Measurements from ENCODE around the gene TIMP3.

The TIMP3 gene

DNA sequence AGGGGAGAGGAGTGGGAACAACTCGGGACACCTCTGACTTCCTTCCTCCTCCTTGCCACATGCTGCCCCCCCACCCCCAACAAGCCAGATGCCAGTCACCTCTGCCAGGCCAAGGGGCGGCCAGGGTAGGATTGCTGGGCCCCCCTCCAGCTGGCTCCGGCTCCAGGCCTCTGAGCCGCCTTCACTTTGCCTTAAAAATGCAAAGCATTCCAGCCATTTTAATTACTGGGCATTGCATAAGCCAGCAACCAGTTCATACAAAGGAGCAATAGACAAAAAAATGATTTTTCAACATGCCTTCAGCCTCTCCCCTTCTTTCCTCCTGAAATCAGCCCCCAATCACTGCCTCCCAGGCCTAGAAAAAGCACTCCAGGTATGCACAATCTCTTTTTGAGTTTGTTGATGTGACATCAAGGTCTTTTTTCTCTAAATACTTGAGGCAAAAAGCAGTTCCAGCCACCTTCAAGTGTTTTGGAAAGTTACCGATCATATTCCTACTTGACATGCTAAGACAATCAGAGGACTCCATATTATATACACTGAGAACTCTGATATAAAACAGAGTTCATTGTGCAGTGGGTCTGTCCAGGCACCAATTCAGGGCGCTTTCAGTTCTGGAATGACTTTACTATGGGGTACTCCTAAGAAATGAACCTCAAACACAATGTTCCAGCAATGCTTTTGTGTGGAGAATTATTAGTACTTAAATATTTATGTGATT, 12.4 kb upstream of the TIMP3 start:
- DNase-seq: no peak

DNA sequence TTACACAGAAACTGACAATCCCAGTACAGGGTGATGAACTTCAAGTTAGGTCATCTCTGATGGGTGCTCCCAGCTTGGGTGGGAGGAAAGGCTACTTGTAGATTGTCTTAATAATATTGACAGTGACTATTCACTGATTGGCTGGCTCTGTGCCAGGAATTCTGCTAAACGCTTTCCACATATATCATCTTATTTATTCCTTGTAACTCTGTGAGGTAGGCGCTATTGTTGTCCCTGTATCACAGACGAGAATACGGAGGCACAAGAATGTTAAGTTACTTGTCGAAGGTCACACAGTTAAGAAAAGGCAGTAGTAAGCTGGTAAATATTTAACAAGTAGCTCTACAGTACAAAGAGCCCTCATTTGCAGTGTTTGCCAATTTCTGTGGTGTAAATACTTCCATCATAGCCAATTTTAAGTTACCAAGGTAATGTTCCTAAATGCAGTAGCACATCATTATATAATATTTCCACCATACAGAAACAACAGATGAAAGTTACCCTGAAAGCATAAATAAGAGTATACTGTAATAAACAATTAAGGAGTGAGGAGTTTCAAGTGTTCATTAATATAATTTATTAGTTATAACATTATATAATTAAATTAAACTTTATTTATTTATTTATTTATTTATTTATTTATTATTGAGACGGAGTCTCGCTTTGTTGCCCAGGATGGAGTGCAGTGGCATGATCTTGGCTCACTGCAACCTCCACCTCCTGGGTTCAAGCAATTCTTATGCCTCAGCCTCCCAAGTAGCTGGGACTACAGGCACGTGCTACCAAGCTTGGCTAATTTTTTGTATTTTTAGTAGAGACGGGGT, 11.5 kb upstream of the TIMP3 start:
- DNase-seq: no peak

DNA sequence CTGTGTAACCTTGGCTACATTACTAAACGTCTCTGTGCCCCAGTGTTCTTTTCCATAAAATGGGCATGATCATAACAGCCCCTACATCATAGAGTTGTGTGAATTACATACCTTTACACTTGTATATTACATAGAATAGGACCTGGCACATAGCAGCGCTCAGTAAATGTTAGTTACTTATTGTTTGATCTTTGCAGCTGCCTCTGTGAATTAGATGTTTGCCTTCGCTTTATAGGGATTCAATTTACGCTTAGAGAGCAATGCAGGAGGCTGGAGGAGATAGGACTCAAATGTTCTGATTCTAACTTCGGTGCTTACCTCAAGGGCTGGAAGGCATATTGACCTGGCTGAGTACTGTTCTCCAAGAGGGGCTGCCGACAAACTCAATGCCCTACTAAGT, 10.4 kb upstream of the TIMP3 start:
- DNase-seq: no peak

DNA sequence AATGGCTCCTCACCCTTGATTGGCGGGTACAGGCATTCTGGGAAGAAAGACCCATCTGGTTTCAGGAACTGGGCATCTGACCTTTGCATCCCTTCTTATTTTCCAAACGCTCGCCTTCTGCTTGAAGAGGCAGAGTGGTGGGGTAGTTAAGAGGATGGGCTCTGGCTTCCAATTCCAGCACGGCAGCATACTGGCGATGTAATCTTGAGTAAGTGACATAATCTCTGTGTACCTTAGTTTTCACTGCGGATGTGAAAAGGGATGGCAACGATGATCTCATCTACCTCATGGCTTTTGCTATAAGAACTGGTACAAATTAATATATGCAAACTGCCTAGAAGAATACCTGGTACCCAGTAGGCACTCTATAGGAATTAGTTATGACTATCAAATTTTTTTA, 10.0 kb upstream of the TIMP3 start:
- DNase-seq: no peak

DNA sequence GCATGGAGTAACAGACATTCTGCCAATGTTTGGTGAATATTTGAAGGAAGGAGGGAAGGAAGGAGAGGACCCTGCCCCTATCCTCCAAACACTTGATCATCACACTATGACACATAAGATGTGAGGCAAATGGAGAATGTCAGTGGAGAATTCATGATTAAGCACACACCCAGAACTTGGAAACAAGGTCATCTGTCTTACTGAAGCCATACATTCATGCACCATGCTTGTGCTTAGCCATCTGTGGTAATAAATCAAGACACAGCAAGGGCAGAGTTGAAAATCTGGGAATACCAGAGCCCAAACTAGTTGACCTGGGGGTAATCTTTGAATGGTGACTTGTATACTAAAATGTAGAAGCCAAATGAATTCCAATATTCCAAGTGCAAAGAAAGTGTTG, 7.9 kb upstream of the TIMP3 start:
- DNase-seq: no peak

DNA sequence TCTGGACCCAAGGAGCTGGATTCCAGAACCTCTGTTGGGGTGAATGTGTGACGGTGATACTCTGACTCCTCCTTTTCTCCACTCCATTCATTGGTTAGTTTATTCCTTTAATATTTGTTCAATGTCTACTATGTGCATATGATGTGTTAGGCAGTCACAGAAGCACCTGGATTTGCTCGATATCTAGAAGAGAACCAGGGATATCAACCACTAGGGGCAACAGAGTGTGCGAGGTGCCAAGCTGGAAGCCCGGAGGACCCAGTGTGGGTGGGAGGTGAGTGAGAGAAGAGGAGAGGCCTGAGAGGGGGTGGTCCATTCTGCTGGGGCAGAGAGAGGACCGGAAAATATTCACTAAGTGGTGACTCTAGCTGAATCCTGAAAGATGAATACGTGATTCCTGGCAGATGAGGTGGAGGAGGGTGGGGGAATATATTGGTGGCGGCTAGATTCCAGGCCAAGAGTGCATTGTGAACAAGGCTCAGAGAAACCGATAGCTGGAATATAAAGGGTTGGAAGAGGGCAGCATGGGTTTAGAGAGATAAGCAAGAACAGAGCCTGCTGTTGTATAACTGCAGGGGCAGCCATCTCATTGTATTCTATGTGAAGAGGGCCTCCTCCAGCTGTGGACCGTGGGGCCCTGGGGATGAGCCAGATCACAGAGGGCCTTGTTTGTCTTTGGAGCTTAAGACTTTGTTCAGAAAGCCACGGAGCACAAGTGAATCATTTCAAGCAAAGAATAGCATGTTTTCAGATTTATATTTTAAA, 6.9 kb upstream of the TIMP3 start:
- no peak for DNase-seq

DNA sequence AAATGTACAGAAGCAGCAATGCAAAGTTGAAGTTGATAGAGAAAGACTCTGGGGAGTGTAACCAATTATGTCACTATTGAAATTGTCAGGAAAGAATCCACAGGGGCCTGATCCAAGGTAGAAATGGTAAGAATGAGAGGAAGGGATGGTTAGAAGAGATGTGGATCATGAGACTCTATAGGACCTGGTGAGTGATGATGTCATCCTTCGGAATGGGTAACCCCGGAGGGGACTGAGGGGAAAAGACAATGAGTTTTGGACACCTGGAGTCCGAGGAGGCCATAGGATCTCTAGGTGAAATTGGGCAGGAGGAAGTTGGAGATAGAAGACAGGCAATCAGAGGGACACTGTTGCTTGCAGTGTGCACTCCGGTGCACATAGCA, 6.3 kb upstream of the TIMP3 start:
- no peak for DNase-seq

DNA sequence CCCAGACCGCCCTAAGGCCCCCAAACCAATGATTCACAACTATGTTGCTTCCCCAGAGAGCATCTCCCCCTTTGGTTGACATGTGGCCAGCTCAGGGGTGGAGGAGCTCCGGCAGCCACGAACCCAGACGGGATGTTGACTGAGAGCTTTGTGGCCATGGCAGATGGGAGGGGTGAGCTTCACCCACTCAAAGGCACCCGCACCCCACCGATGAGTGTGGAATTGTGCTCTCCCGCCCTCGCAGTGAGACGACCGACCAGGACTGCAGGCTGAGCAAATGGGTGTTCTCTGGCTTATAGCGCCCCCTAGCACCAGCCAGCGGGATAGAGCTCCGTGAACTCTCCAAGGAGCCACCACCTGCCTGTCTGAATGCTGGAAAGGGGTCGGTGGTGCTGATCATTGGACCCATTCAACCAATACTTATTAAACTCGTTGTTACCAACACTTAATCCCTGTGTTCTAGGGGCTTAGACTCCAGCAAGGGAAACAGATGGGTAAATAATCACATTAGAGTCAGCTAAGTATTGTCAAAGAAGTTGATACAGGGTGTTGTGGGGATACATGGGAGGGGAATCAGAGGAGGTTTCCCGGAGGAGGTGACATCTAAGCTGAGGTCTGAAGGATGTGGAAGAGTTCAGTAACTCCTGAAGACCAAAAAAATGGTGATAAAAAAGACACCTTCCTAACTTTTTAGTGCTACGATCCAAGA, 4.5 kb upstream of the TIMP3 start:
- peak; percentile 69 for DNase-seq

DNA sequence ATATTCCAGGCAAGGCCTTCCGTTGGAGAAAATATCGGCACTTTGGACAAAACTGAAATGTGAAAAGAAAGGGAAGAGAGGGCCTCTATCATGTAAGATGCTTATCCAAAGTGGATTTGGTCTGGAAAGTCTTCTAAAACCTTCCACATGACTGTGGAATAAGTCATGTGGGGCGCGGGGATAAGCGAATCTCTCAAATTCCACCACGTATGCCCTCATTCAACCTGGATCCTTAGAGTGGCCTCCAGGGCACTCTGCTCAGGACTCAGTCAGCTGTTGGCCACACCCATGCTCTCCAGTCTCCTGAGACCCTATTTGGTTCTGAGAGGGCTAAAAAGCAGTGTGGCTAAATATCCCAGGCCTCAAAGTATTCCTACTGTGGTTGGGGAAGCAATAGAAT, 2.0 kb upstream of the TIMP3 start:
- no peak for DNase-seq

DNA sequence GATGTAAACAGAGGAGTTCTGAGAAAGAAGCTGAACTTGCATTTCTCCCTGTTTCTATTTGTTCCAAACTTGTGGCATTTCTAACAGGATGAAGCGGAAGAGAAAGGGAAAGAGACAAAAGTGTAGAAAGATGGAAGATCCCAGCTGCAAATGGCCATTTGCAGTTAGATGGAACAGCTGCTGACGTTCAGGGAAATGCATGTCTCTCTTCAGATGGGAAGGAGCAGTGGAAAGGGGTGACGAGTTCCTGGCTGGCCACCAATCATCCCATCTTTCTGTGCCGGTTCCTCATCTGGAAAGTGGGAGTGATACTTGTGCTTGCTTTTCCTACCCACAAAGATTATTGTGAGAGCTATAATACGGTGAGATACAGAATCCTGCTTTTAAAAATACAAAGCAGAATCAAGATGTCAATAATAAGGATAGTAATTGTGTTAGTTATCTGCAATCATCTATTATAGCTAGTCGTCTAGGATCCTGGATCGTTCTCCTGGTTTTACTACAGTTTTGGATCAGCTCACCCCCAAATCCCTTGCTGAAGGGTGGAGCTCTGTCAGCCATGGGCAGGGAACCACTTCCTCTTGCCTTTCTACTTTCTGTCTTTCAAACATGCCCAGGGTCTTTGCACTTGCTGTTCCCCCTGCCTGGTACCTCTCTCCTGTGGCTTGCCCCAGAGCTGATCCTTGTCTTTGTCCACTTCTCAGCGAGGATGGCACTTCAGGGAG, 1.2 kb upstream of the TIMP3 start:
- DNase-seq: no peak

DNA sequence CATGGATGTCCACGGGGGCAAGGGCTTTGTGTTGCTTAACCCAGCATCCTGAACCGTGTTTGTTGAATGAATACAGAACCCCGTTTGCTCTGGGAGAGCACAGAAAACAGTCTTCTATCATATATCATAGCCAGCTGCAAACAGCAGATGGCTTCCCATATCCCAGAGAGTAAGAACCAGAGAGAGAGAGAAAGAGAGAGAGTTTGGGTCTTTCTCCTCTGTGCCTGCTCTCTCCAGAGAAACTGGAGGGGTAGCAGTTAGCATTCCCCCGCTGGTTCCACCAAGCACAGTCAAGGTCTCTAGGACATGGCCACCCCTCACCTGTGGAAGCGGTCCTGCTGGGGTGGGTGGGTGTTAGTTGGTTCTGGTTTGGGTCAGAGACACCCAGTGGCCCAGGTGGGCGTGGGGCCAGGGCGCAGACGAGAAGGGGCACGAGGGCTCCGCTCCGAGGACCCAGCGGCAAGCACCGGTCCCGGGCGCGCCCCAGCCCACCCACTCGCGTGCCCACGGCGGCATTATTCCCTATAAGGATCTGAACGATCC, 440 bp upstream of the TIMP3 start:
- DNase-seq: no peak

DNA sequence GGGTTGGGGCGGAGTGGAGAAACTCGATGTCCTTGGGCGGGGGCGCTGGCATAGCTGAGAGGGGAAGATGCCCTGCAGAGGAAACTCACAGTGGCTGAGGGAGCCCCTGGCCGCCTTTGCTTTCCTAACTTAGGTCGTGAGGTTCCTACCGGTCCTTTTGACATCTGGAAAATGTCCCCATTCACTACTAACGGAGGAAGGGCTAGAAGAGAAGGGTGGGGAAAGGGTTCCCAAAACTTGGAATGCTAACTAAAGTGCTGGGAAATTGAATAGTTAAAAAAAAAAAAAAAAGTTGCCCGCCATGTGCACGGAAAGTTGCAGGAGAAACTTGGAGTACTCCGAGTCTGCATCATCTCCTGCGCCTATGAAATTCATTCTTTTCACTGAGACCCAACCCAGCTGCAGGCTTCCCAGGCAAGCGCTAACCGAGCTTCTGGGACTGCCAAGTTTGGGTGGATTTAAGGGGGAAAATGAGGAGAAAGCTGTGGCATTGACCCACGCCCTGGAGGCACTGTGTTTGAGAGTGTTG, 796 bp downstream of the TIMP3 start:
- DNase-seq: no peak

DNA sequence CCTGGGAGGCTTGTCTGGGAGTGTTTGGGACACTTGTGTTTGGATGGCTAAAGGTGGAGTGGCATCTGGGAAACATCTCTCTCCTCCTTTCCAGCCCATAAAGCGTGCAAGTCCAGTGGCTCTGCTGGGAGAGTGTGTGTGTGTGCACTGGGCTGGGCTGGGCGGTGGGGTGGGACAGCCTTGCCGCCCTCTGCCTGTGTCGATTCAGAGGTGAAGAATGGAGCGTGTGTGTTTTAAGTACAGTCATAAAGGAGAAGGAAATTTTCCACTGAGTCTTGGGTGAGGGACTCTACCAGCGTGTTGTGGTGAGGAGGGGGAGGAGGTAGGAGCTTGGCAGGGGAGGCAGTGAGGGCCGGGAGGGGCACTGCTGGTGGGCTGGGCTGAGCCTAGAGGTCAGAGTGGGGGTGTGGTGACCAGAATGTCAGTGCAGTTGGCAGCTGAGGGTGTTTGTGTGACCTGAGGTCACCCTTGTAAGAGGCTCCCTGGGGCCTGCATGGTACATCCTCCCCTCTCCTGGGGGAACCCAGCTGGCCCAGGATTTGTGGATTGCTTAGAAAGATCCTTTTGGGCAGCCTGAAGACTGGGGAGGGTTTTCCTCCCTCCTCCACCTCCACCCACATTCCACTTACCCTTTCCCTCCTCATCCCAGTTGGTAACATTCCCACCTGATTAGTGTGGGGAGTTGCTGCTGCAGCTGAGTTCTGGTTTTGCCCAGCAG, 1.7 kb downstream of the TIMP3 start:
- DNase-seq: no peak

DNA sequence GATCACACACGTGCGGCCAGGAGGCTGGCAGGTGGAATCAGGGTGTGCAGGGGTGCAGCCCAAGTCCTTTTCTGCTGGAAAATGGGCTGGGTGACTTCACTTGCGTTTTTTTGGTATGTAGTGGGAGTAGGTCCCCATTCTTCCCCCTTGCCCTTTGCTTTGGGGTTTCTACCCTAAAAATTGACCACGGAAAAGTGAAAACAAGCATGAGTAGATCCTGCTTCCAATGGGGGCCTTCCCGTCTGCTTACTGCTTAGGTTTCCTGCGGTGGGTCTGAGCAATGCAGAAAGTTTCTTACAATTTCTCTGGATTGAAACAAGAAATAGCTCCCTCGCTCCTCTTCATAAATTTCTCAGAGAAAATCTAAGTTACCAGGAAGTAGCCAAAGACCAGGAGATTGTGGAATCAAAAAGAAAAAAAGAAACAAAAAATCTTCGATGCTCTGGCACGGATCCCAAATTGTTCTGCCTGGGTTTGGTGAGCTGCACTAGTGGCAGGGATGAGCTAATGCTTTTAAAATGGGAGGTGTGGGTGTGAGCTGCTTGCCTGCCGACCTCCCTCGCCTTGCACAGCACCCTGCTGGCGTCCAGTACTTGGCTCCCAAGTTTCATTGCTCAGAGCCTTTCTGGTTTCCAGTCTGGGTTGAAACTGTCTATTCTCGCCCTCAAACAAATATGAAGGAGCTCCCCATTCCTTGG, 2.4 kb downstream of the TIMP3 start:
- DNase-seq: no peak

DNA sequence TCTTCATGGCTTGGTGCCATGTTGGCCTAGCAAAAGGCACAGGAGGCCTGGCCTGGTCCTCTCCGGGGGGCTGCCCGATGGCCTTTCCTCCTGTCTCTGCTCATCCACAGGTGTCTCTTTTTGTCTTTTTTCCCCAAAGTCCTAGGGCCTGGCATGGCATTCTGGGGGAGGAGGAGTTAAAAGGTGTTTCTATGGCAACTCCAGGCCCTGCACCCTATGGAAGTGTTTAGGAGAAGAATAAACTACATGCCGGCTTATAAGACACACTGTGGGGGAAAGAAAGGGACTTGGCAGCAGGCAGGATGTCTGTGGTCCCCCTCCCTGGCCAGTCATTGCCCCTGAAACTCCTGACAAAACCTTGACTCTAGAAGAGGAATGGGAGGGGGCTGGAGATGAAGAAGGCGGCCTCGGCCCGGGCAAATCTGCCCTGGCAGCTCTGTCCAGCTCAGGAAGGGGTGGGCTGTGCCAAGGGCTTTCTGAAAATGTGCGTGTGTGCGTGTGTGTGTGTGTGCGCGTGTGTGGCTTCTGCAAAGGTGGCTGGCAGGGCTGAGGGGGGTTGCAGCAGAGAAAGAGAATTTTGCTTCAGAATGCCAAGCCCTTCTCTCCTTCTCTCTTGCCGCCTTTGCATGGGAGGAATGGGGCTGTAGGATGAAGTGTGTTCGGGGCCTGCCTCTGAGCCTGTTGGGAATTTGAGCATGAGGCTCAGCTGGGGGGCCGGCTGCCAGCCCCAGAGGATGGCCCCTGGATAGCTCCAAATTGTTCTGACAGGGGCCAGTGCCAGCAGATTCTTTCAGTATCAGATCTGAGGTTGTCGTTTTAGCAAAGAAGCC, 3.2 kb downstream of the TIMP3 start:
- DNase-seq: no peak

DNA sequence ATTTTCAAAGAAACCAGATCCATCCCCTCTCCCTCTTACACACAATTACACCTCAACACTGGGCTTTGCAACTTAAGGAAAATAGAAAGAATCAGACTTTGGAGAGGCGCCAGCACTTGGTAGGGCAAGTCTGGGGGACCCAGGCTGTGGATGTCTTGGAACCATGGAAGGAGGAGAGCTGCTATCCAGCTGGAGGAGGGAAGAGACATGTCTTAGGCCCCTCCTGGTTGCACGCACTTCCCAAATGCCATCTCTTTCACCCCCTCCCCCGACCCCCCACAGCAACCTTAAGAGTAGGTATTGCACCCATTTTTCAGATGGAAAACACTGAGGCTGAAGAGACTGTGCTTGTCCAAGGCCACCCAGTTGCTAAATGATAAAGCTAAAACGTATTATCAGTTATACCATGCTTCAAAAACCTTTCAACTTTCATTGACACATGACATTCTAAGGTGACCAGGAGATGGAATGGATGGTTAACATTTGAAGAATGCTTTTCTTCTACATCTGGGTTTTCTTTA, 3.9 kb downstream of the TIMP3 start:
- no peak for DNase-seq

DNA sequence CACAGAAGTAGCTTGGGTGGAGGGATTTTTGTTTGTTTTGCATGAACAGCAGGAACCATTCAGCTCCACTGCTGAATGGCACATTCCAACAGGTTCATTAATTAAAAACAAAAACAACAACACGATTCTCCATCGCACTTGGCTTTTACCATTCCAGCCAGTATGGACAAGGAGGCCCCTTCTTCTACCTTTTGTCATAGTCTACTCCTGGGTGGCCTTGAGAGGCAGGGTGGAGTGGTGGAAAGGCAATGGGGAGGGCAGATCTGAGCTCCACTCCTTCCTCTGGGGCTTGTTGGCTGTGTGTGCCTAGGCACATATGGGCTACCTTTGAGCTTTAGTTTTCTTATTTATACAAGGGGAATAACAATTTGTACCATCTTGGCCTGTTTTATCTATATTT, 4.8 kb downstream of the TIMP3 start:
- DNase-seq: no peak

DNA sequence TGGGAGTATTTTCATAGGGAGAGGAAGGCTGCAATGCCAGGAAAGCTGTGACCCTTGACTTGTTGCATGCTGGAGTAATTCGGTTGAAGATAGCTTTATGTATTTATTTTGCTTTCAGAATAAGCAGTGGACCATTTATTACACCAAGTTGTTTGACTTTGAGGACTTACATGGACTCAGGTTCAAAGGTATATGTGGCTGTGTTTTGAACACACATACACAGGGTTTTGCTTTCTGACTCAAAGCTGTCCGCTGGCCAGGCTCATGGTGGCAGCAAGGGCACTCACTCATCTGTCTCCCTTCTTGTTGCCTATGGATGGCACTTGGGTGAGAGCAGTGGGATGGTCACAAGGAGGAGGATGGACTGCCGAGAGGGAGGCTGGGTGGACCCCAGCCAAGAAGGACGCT, 6.5 kb downstream of the TIMP3 start:
- DNase-seq: no peak

DNA sequence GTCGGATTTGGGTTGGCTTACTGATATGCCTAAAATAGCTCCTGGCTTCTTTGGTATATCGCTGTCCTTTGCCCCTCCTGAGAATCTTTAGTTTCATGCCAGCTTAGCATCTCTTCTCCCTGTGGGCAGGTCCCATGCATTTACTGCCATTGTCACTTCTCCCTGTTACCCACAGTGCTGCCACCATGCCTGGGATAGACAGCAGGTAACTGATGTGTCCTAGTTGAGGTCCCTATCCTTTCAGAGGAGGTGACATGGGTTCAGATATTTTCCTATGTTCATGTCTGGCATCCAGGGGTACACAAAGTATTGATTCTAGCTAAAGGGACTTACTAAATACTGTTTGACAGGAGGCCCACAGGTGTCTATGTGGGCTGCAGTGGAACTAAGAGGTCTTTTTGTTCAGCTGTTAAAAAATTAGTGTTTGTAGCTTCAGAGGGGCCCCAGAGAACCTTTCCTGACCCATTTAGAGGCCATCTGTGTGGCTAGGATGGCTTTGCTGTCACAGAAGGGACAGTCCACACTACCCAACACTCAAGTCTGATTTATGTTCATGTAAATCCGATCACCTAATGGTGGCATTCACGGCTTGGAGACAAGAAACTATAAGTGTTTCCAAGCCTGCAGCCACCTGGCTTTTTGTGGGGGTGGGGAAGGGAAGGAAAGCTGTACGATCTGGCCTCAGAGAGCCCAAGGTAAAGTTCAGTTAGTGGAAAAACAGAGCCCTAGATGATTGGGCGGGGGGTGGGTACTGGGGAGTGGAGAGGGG, 8.5 kb downstream of the TIMP3 start:
- DNase-seq: no peak
